Gastroesophageal sphincter (tissue), 3 donors: ENCODE data around the gene ANKRD30A.

Source experiments
- EP300 ChIP-seq: sonication (generic); formaldehyde crosslinking; IDR thresholded peaks from one replicate; pipeline ENCODE4 v1.6.1; 2017; ENCODE audit warnings: antibody characterized with exemption, mild to moderate bottlenecking
- POLR2A ChIP-seq, 2 donors: fragments of 450-650 bp; IDR thresholded peaks; one replicate each; pipeline ENCODE4 v1.6.1; 2017; ENCODE audit warnings: antibody characterized with exemption in 2 of 2, mild to moderate bottlenecking in 2 of 2, moderate library complexity in 1 of 2
- TF ChIP-seq, protein P1 (sequence below), 4 experiments: fragments of 200-600 bp in 2 of 4; fragments of 450-650 bp in 2 of 4; sonication (generic) in 1 of 4; IDR thresholded peaks; one replicate each; pipeline ENCODE4 v1.5.1; 2017 to 2019; ENCODE audit warnings: antibody characterized with exemption in 4 of 4, mild to moderate bottlenecking in 2 of 4, moderate library complexity in 2 of 4

DNA sequence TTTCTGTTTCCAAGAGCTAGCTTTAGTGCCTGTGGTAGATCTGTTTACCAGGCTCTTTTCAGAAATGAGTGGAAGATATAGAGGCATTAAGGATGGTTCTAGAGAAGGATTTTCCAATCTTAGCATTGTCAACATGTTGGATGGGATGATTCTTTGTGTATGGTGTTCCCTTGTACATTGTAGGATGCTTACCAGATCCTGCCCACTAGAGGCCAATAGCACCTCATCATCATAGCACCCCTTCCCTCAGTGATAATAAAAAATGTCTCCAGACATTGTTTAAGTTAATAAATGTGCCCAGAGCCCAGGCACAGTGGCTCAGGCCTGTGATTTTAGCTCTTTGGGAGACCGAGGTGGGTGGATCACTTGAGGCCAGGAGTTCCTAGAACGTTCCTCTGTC lies 121.2 kb downstream of the ANKRD30A start:
- TF ChIP-seq POLR2A (IDR thresholded peaks at IDR 0.05) = no peak
- TF ChIP-seq EP300 = no peak
- TF ChIP-seq, protein P1, sequence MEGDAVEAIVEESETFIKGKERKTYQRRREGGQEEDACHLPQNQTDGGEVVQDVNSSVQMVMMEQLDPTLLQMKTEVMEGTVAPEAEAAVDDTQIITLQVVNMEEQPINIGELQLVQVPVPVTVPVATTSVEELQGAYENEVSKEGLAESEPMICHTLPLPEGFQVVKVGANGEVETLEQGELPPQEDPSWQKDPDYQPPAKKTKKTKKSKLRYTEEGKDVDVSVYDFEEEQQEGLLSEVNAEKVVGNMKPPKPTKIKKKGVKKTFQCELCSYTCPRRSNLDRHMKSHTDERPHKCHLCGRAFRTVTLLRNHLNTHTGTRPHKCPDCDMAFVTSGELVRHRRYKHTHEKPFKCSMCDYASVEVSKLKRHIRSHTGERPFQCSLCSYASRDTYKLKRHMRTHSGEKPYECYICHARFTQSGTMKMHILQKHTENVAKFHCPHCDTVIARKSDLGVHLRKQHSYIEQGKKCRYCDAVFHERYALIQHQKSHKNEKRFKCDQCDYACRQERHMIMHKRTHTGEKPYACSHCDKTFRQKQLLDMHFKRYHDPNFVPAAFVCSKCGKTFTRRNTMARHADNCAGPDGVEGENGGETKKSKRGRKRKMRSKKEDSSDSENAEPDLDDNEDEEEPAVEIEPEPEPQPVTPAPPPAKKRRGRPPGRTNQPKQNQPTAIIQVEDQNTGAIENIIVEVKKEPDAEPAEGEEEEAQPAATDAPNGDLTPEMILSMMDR (IDR thresholded peaks at IDR 0.05) = no peak
